PC-9 (cell line): ENCODE data around the gene MTR.

ENCODE experiments used
- CTCF ChIP-seq: fragments of 200-600 bp; sonication (generic); conservative IDR thresholded peaks from 2 replicates; pipeline ENCODE4 v1.6.1; 2017; ENCODE audit warnings: mixed run types, antibody characterized with exemption, mild to moderate bottlenecking, moderate library complexity
- EZH2 ChIP-seq: fragments of 200-600 bp; sonication (generic); IDR thresholded peaks from 2 replicates; pipeline ENCODE4 v1.8.0; 2017; ENCODE audit warnings: antibody characterized with exemption, low read depth

GRCh38 chr1:236810018-236810417, 14.9 kb downstream of the MTR start:
- no peak for TF ChIP-seq CTCF
- no peak for TF ChIP-seq EZH2
